ENCODE measurements around the gene LRRK2.

The LRRK2 gene

GRCh38 chr12:40198601-40199000, 26.2 kb upstream of the LRRK2 start:
- Histone ChIP-seq H3K4me2 (ENCODE audit: low read length) (no peak overlapping the region), H3F3A (ENCODE audit: control insufficient read depth, insufficient read depth) (peaks cover 13% of the 10 kb centered on the region; the same call in 1 of the 2 replicates), H3K36me3 (ENCODE audit: control insufficient read depth, low read length) (no peaks in the 10 kb centered on the region), H3K4me3 (ENCODE audit: low read length) (no peak overlapping the region), H3K27ac (ENCODE audit: low read depth, low read length) (no peak overlapping the region), H3K27me3 (ENCODE audit: control insufficient read depth, low read length) (no peaks in the 10 kb centered on the region), H3K9me3 (ENCODE audit: control insufficient read depth, insufficient read depth, low read length) (no peaks in the 10 kb centered on the region), H4K20me1 (ENCODE audit: control insufficient read depth, insufficient read depth, low read depth, low read length) (no peaks in the 10 kb centered on the region), H3K79me2 (ENCODE audit: control insufficient read depth, low read length) (no peaks in the 10 kb centered on the region), H3K4me1 (ENCODE audit: control insufficient read depth, low read length) (peaks cover 35% of the 10 kb centered on the region), H3K9me2 (replicated peaks; ENCODE audit: control insufficient read depth, low read length) (no peaks in the 10 kb centered on the region)
- TF ChIP-seq EZH2phosphoT487 (IDR thresholded peaks at IDR 0.05; ENCODE audit: borderline replicate concordance, low read length) (no peak), CTCF (IDR thresholded peaks at IDR 0.05; ENCODE audit: low read depth, low read length, poor library complexity, severe bottlenecking) (no peak)

GRCh38 chr12:40202095-40203059, 22.4 kb upstream of the LRRK2 start:
- Histone ChIP-seq H3F3A (ENCODE audit: control insufficient read depth, insufficient read depth) (peaks cover 13% of the 10 kb centered on the region; the same call in 1 of the 2 replicates), H3K36me3 (ENCODE audit: control insufficient read depth, low read length) (no peaks in the 10 kb centered on the region), H3K4me2 (ENCODE audit: low read length) (peak overlapping the region; percentile 56), H3K9me3 (ENCODE audit: control insufficient read depth, insufficient read depth, low read length) (no peaks in the 10 kb centered on the region), H3K79me2 (ENCODE audit: control insufficient read depth, low read length) (no peaks in the 10 kb centered on the region), H3K27me3 (ENCODE audit: control insufficient read depth, low read length) (no peaks in the 10 kb centered on the region), H3K4me3 (ENCODE audit: low read length) (peak overlapping the region; percentile 24), H3K9me2 (replicated peaks; ENCODE audit: control insufficient read depth, low read length) (no peaks in the 10 kb centered on the region), H3K4me1 (ENCODE audit: control insufficient read depth, low read length) (peaks cover 22% of the 10 kb centered on the region), H4K20me1 (ENCODE audit: control insufficient read depth, insufficient read depth, low read depth, low read length) (no peaks in the 10 kb centered on the region), H3K27ac (ENCODE audit: low read depth, low read length) (peak overlapping the region; percentile 60)
- TF ChIP-seq CTCF (IDR thresholded peaks at IDR 0.05; ENCODE audit: low read depth, low read length, poor library complexity, severe bottlenecking) (no peak), EZH2phosphoT487 (IDR thresholded peaks at IDR 0.05; ENCODE audit: borderline replicate concordance, low read length) (no peak)

- Histone ChIP-seq H3K4me2 (ENCODE audit: low read length) (peak overlapping the region; percentile 56), H3K27me3 (ENCODE audit: control insufficient read depth, low read length) (no peaks in the 10 kb centered on the region), H3K9me3 (ENCODE audit: control insufficient read depth, insufficient read depth, low read length) (no peaks in the 10 kb centered on the region), H3K79me2 (ENCODE audit: control insufficient read depth, low read length) (no peaks in the 10 kb centered on the region), H4K20me1 (ENCODE audit: control insufficient read depth, insufficient read depth, low read depth, low read length) (no peaks in the 10 kb centered on the region), H3K4me3 (ENCODE audit: low read length) (peak overlapping the region; percentile 24), H3K36me3 (ENCODE audit: control insufficient read depth, low read length) (no peaks in the 10 kb centered on the region), H3K4me1 (ENCODE audit: control insufficient read depth, low read length) (peaks cover 22% of the 10 kb centered on the region), H3K27ac (ENCODE audit: low read depth, low read length) (peak overlapping the region; percentile 60), H3K9me2 (replicated peaks; ENCODE audit: control insufficient read depth, low read length) (no peaks in the 10 kb centered on the region), H3F3A (ENCODE audit: control insufficient read depth, insufficient read depth) (peaks cover 13% of the 10 kb centered on the region; the same call in 1 of the 2 replicates)
- TF ChIP-seq CTCF (IDR thresholded peaks at IDR 0.05; ENCODE audit: low read depth, low read length, poor library complexity, severe bottlenecking) (no peak), EZH2phosphoT487 (IDR thresholded peaks at IDR 0.05; ENCODE audit: borderline replicate concordance, low read length) (no peak)
Observed at GRCh38 chr12:40203060-40203430, 21.8 kb upstream of the LRRK2 start.
